ENCODE data around the gene NCKAP5.

NCKAP5 gene

GRCh38 chr2:133413863-133414262, 154.4 kb downstream of the NCKAP5 start:
- no peak overlapping the region for H2BK5ac ChIP-seq (ENCODE audit: low read length)
- H2AFZ ChIP-seq (ENCODE audit: low read length), result no peak overlapping the region
- no CpG with 5 or more reads among the region's 3 CpGs for WGBS, 2 donors (ENCODE audit: extremely low coverage in 2 of 2, insufficient read length in 2 of 2, insufficient replicate concordance in 1 of 2)
- no peak overlapping the region for H3K23ac ChIP-seq (ENCODE audit: low read depth, low read length, poor library complexity)
- no peak overlapping the region for H2BK15ac ChIP-seq (ENCODE audit: low read length)
- no peak overlapping the region for H3K4ac ChIP-seq (ENCODE audit: low read length)
- H3K4me2 ChIP-seq (ENCODE audit: insufficient read depth, low read length, poor library complexity, severe bottlenecking), result no peak overlapping the region
- no peaks in the 10 kb centered on the region for H3K9me3 ChIP-seq (replicated peaks in 1 of 2; ENCODE audit: control insufficient read depth in 2 of 2, insufficient read depth in 1 of 2, low read depth in 1 of 2, low read length in 2 of 2)
- no peak for DNase-seq (ENCODE audit: low spot score)
- H3K27ac ChIP-seq (replicated peaks; ENCODE audit: low read length), result no peak overlapping the region
- H3K79me1 ChIP-seq (ENCODE audit: low read depth, low read length), result no peaks in the 10 kb centered on the region
- H2AK5ac ChIP-seq (ENCODE audit: low read depth, low read length), result no peak overlapping the region
- H3K9ac ChIP-seq (ENCODE audit: low read depth, low read length, poor library complexity), result no peak overlapping the region
- no peak overlapping the region for H2BK120ac ChIP-seq (ENCODE audit: low read depth, low read length)
- H3K36me3 ChIP-seq (replicated peaks in 1 of 2; ENCODE audit: control insufficient read depth in 2 of 2, insufficient read depth in 2 of 2, low read length in 2 of 2), result peaks cover 0 to 50% of the 10 kb centered on the region in 2 donors
- no peak overlapping the region for H4K8ac ChIP-seq (ENCODE audit: low read depth, low read length)
- no peak overlapping the region for H2BK12ac ChIP-seq (ENCODE audit: low read length)
- H3K14ac ChIP-seq (ENCODE audit: low read length), result no peak overlapping the region
- H4K91ac ChIP-seq (ENCODE audit: low read depth, low read length, poor library complexity), result no peak overlapping the region
- peaks cover 13 to 38% of the 10 kb centered on the region in 2 donors for H3K4me1 ChIP-seq (ENCODE audit: control insufficient read depth in 2 of 2, insufficient read depth in 1 of 2, low read depth in 1 of 2, low read length in 2 of 2)
- H3K4me3 ChIP-seq (ENCODE audit: low read length in 2 of 2), result no peak overlapping the region
- no peak overlapping the region for H3K18ac ChIP-seq (ENCODE audit: low read length)
- H3K27me3 ChIP-seq (ENCODE audit: control insufficient read depth in 3 of 3, insufficient read depth in 3 of 3, low read depth in 1 of 3, low read length in 3 of 3), result no peaks in the 10 kb centered on the region

- H3K9me3 ChIP-seq (replicated peaks in 1 of 2; ENCODE audit: control insufficient read depth in 2 of 2, insufficient read depth in 1 of 2, low read depth in 1 of 2, low read length in 2 of 2), result no peaks in the 10 kb centered on the region
- H4K8ac ChIP-seq (ENCODE audit: low read depth, low read length), result no peak overlapping the region
- no peak overlapping the region for H2AFZ ChIP-seq (ENCODE audit: low read length)
- no peak overlapping the region for H2BK5ac ChIP-seq (ENCODE audit: low read length)
- H3K18ac ChIP-seq (ENCODE audit: low read length), result no peak overlapping the region
- H3K14ac ChIP-seq (ENCODE audit: low read length), result no peak overlapping the region
- no peak overlapping the region for H3K4me2 ChIP-seq (ENCODE audit: insufficient read depth, low read length, poor library complexity, severe bottlenecking)
- DNase-seq (ENCODE audit: low spot score), result no peak
- H3K4me1 ChIP-seq (ENCODE audit: control insufficient read depth in 2 of 2, insufficient read depth in 1 of 2, low read depth in 1 of 2, low read length in 2 of 2), result peaks cover 5 to 26% of the 10 kb centered on the region in 2 donors
- H3K9ac ChIP-seq (ENCODE audit: low read depth, low read length, poor library complexity), result no peak overlapping the region
- H2BK12ac ChIP-seq (ENCODE audit: low read length), result no peak overlapping the region
- no peaks in the 10 kb centered on the region for H3K27me3 ChIP-seq (ENCODE audit: control insufficient read depth in 3 of 3, insufficient read depth in 3 of 3, low read depth in 1 of 3, low read length in 3 of 3)
- H4K91ac ChIP-seq (ENCODE audit: low read depth, low read length, poor library complexity), result no peak overlapping the region
- H3K36me3 ChIP-seq (replicated peaks in 1 of 2; ENCODE audit: control insufficient read depth in 2 of 2, insufficient read depth in 2 of 2, low read length in 2 of 2), result peaks cover 0 to 62% of the 10 kb centered on the region in 2 donors
- no peak overlapping the region for H2BK15ac ChIP-seq (ENCODE audit: low read length)
- H3K79me1 ChIP-seq (ENCODE audit: low read depth, low read length), result no peaks in the 10 kb centered on the region
- no peak overlapping the region for H3K27ac ChIP-seq (replicated peaks; ENCODE audit: low read length)
- no peak overlapping the region for H3K4ac ChIP-seq (ENCODE audit: low read length)
- H2AK5ac ChIP-seq (ENCODE audit: low read depth, low read length), result no peak overlapping the region
- H3K4me3 ChIP-seq (ENCODE audit: low read length in 2 of 2), result no peak overlapping the region
- no peak overlapping the region for H3K23ac ChIP-seq (ENCODE audit: low read depth, low read length, poor library complexity)
- no peak overlapping the region for H2BK120ac ChIP-seq (ENCODE audit: low read depth, low read length)
These were observed 155.6 kb downstream of the NCKAP5 start for GRCh38 chr2:133412694-133413093.

GRCh38 chr2:133411857-133412256, 156.4 kb downstream of the NCKAP5 start:
- no CpG with 5 or more reads among the region's 6 CpGs for WGBS, 2 donors (ENCODE audit: extremely low coverage in 2 of 2, insufficient read length in 2 of 2, insufficient replicate concordance in 1 of 2)
- H3K27ac ChIP-seq (replicated peaks; ENCODE audit: low read length), result no peak overlapping the region
- no peaks in the 10 kb centered on the region for H3K9me3 ChIP-seq (replicated peaks in 1 of 2; ENCODE audit: control insufficient read depth in 2 of 2, insufficient read depth in 1 of 2, low read depth in 1 of 2, low read length in 2 of 2)
- no peak overlapping the region for H2BK15ac ChIP-seq (ENCODE audit: low read length)
- H3K79me1 ChIP-seq (ENCODE audit: low read depth, low read length), result no peaks in the 10 kb centered on the region
- H3K4me1 ChIP-seq (ENCODE audit: control insufficient read depth in 2 of 2, insufficient read depth in 1 of 2, low read depth in 1 of 2, low read length in 2 of 2), result peaks cover 2 to 21% of the 10 kb centered on the region in 2 donors
- H3K14ac ChIP-seq (ENCODE audit: low read length), result no peak overlapping the region
- no peak overlapping the region for H4K8ac ChIP-seq (ENCODE audit: low read depth, low read length)
- no peak overlapping the region for H3K9ac ChIP-seq (ENCODE audit: low read depth, low read length, poor library complexity)
- H2AFZ ChIP-seq (ENCODE audit: low read length), result no peak overlapping the region
- H4K91ac ChIP-seq (ENCODE audit: low read depth, low read length, poor library complexity), result no peak overlapping the region
- no peak overlapping the region for H3K23ac ChIP-seq (ENCODE audit: low read depth, low read length, poor library complexity)
- no peak overlapping the region for H3K4me2 ChIP-seq (ENCODE audit: insufficient read depth, low read length, poor library complexity, severe bottlenecking)
- no peak overlapping the region for H2AK5ac ChIP-seq (ENCODE audit: low read depth, low read length)
- no peak overlapping the region for H2BK5ac ChIP-seq (ENCODE audit: low read length)
- H3K27me3 ChIP-seq (ENCODE audit: control insufficient read depth in 3 of 3, insufficient read depth in 3 of 3, low read depth in 1 of 3, low read length in 3 of 3), result no peaks in the 10 kb centered on the region
- no peak overlapping the region for H3K4me3 ChIP-seq (ENCODE audit: low read length in 2 of 2)
- DNase-seq (ENCODE audit: low spot score), result no peak
- no peak overlapping the region for H2BK120ac ChIP-seq (ENCODE audit: low read depth, low read length)
- peaks cover 0 to 70% of the 10 kb centered on the region in 2 donors for H3K36me3 ChIP-seq (replicated peaks in 1 of 2; ENCODE audit: control insufficient read depth in 2 of 2, insufficient read depth in 2 of 2, low read length in 2 of 2)
- no peak overlapping the region for H2BK12ac ChIP-seq (ENCODE audit: low read length)
- no peak overlapping the region for H3K18ac ChIP-seq (ENCODE audit: low read length)
- no peak overlapping the region for H3K4ac ChIP-seq (ENCODE audit: low read length)

- Histone ChIP-seq H2BK15ac (ENCODE audit: low read length) (no peak overlapping the region), H3K18ac (ENCODE audit: low read length) (no peak overlapping the region), H3K27me3 (ENCODE audit: control insufficient read depth in 3 of 3, insufficient read depth in 3 of 3, low read depth in 1 of 3, low read length in 3 of 3) (no peaks in the 10 kb centered on the region), H3K36me3 (replicated peaks in 1 of 2; ENCODE audit: control insufficient read depth in 2 of 2, insufficient read depth in 2 of 2, low read length in 2 of 2) (peaks cover 0 to 75% of the 10 kb centered on the region in 2 donors), H3K4ac (ENCODE audit: low read length) (no peak overlapping the region), H2BK12ac (ENCODE audit: low read length) (no peak overlapping the region), H3K27ac (replicated peaks; ENCODE audit: low read length) (no peak overlapping the region), H3K79me1 (ENCODE audit: low read depth, low read length) (no peaks in the 10 kb centered on the region), H3K14ac (ENCODE audit: low read length) (no peak overlapping the region), H2AFZ (ENCODE audit: low read length) (no peak overlapping the region), H3K23ac (ENCODE audit: low read depth, low read length, poor library complexity) (no peak overlapping the region), H3K9me3 (replicated peaks in 1 of 2; ENCODE audit: control insufficient read depth in 2 of 2, insufficient read depth in 1 of 2, low read depth in 1 of 2, low read length in 2 of 2) (no peaks in the 10 kb centered on the region), H2AK5ac (ENCODE audit: low read depth, low read length) (no peak overlapping the region), H3K4me3 (ENCODE audit: low read length in 2 of 2) (no peak overlapping the region), H3K4me1 (ENCODE audit: control insufficient read depth in 2 of 2, insufficient read depth in 1 of 2, low read depth in 1 of 2, low read length in 2 of 2) (peaks cover 2 to 13% of the 10 kb centered on the region in 2 donors), H2BK120ac (ENCODE audit: low read depth, low read length) (no peak overlapping the region), H4K91ac (ENCODE audit: low read depth, low read length, poor library complexity) (no peak overlapping the region), H3K4me2 (ENCODE audit: insufficient read depth, low read length, poor library complexity, severe bottlenecking) (no peak overlapping the region), H2BK5ac (ENCODE audit: low read length) (no peak overlapping the region), H3K9ac (ENCODE audit: low read depth, low read length, poor library complexity) (no peak overlapping the region), H4K8ac (ENCODE audit: low read depth, low read length) (no peak overlapping the region)
- no CpG with 5 or more reads among the region's 5 CpGs for WGBS, 2 donors (ENCODE audit: extremely low coverage in 2 of 2, insufficient read length in 2 of 2, insufficient replicate concordance in 1 of 2)
- no peak for DNase-seq (ENCODE audit: low spot score)
These were observed 157.2 kb downstream of the NCKAP5 start for GRCh38 chr2:133411101-133411500.
